ENCODE results near the gene CEMIP2.

The CEMIP2 gene

GRCh38 chr9:71733176-71733575, 35.1 kb downstream of the CEMIP2 start:
- TF ChIP-seq ZFX (IDR thresholded peaks at IDR 0.05; ENCODE audit: borderline replicate concordance) (no peak), CTCF (IDR thresholded peaks at IDR 0.05) (no peak)
- H3K27ac ChIP-seq: no peak overlapping the region

- no peak overlapping the region for H3K27ac ChIP-seq
- no peak for TF ChIP-seq CTCF (IDR thresholded peaks at IDR 0.05)
- TF ChIP-seq ZFX (IDR thresholded peaks at IDR 0.05; ENCODE audit: borderline replicate concordance): no peak
These were observed 38.3 kb downstream of the CEMIP2 start for GRCh38 chr9:71729816-71730526.

GRCh38 chr9:71726723-71727122, 41.6 kb downstream of the CEMIP2 start:
- no peak for TF ChIP-seq ZFX (IDR thresholded peaks at IDR 0.05; ENCODE audit: borderline replicate concordance)
- H3K27ac ChIP-seq: 0 out of 2 replicates have a peak overlapping the region, but pooled peaks have one; percentile 5

GRCh38 chr9:71725590-71726338, 42.5 kb downstream of the CEMIP2 start:
- H3K27ac ChIP-seq: peak overlapping the region; percentile 5; the same call in 1 of the 2 replicates
- TF ChIP-seq CTCF (IDR thresholded peaks at IDR 0.05) (no peak), ZFX (IDR thresholded peaks at IDR 0.05; ENCODE audit: borderline replicate concordance) (no peak)

- no peak overlapping the region for H3K27ac ChIP-seq
- TF ChIP-seq CTCF (IDR thresholded peaks at IDR 0.05) (no peak), ZFX (IDR thresholded peaks at IDR 0.05; ENCODE audit: borderline replicate concordance) (no peak)
These were observed 46.5 kb downstream of the CEMIP2 start for GRCh38 chr9:71721855-71722254.

- no peak for TF ChIP-seq CTCF (IDR thresholded peaks at IDR 0.05)
- TF ChIP-seq ZFX (IDR thresholded peaks at IDR 0.05; ENCODE audit: borderline replicate concordance): no peak
- H3K27ac ChIP-seq: no peak overlapping the region
These were observed 48.8 kb downstream of the CEMIP2 start for GRCh38 chr9:71719562-71719961.

- TF ChIP-seq CTCF (IDR thresholded peaks at IDR 0.05): no peak
- TF ChIP-seq ZFX (IDR thresholded peaks at IDR 0.05; ENCODE audit: borderline replicate concordance): no peak
- H3K27ac ChIP-seq: no peak overlapping the region
These were observed 49.2 kb downstream of the CEMIP2 start for GRCh38 chr9:71719088-71719487.

Measured in 22Rv1 (cell line).